Islet of Langerhans (tissue), 1 donor: Measurements from ENCODE around the gene TRNT1.
A peak's percentile ranks its signal among the peaks of the same experiment; 100 is the strongest.

Experiments used
- FAIRE-seq: peaks from one replicate; lab custom pipeline; 2011; peaks lifted over from hg19 to GRCh38; lab: Jason Lieb, UNC

The TRNT1 gene

GRCh38 chr3:3126477-3127431 lies at the start of gene TRNT1:
Gene TRNT1, plus strand, starts transcription at chr3:3126940. Its CDS starts 2,101 bp downstream, at chr3:3129041.
- FAIRE-seq: no peak

GRCh38 chr3:3080309-3080708 lies 46.4 kb upstream of the TRNT1 start:
- no peak for FAIRE-seq

GRCh38 chr3:3081381-3082233 lies 45.1 kb upstream of the TRNT1 start:
- FAIRE-seq: no peak

- FAIRE-seq: no peak
Measured at GRCh38 chr3:3082234-3082924, 44.4 kb upstream of the TRNT1 start.

- FAIRE-seq: no peak
Measured at GRCh38 chr3:3084890-3085289, 41.9 kb upstream of the TRNT1 start.

GRCh38 chr3:3085782-3086181 lies 41.0 kb upstream of the TRNT1 start:
- FAIRE-seq: no peak

- no peak for FAIRE-seq
Measured at GRCh38 chr3:3086239-3086638, 40.5 kb upstream of the TRNT1 start.

- no peak for FAIRE-seq
Measured at GRCh38 chr3:3087279-3087678, 39.5 kb upstream of the TRNT1 start.

- FAIRE-seq: no peak
Measured at GRCh38 chr3:3087716-3088465, 38.8 kb upstream of the TRNT1 start.

- no peak for FAIRE-seq
Measured at GRCh38 chr3:3089017-3089416, 37.7 kb upstream of the TRNT1 start.

GRCh38 chr3:3097958-3098357 lies 28.8 kb upstream of the TRNT1 start:
- FAIRE-seq: no peak

- FAIRE-seq: no peak
Measured at GRCh38 chr3:3101660-3102458, 24.9 kb upstream of the TRNT1 start.

GRCh38 chr3:3102751-3103150 lies 24.0 kb upstream of the TRNT1 start:
- FAIRE-seq: no peak

- no peak for FAIRE-seq
Measured at GRCh38 chr3:3105246-3105645, 21.5 kb upstream of the TRNT1 start.

- FAIRE-seq: no peak
Measured at GRCh38 chr3:3105815-3106214, 20.9 kb upstream of the TRNT1 start.

- no peak for FAIRE-seq
Measured at GRCh38 chr3:3107181-3107580, 19.6 kb upstream of the TRNT1 start.

GRCh38 chr3:3107858-3108257 lies 18.9 kb upstream of the TRNT1 start:
- FAIRE-seq: no peak

GRCh38 chr3:3109407-3110298 lies 17.1 kb upstream of the TRNT1 start:
- FAIRE-seq: peak; percentile 55

- FAIRE-seq: no peak
Measured at GRCh38 chr3:3110299-3110630, 16.5 kb upstream of the TRNT1 start, which contains the start of gene IL5RA. Gene IL5RA, minus strand, starts transcription at chr3:3110374. Its CDS starts 5,390 bp downstream, at chr3:3104984.
